Pancreas (tissue), 10 donors: ENCODE measurements around the gene BRSK1. TPM values are rescaled to one million over a fixed set of nuclear protein-coding genes. Genes with fewer than 3 reads are reported as not detected.

Experiments used
- ATAC-seq, 4 donors: fragments of 200-7000 bp; cut with Tn5 transposase; one replicate each; pipeline versions ENCODE4 v1.8.0 to v1.9.1; 2020; ENCODE audit warnings: mild to moderate bottlenecking in 4 of 4, moderate library complexity in 4 of 4
- DNase-seq, 6 donors: peaks; one replicate each; pipeline ENCODE4 v3.0.0-alpha.2; 2020
- FAIRE-seq: peaks from 2 replicates; lab custom pipeline; 2012; peaks lifted over from hg19 to GRCh38; lab: Jason Lieb, UNC
- H3K27ac ChIP-seq, 4 donors: fragments of 200-600 bp; sonication (generic); 1 replicate in 3 of 4; 2 replicates in 1 of 4; pipeline versions ENCODE4 v1.5.0 to v1.8.0; 2020
- H3K27me3 ChIP-seq, 4 donors: fragments of 200-600 bp; one replicate each; pipeline ENCODE4 v1.8.0; 2021
- H3K36me3 ChIP-seq, 3 donors: fragments of 200-600 bp; sonication (generic) in 1 of 3; one replicate each; pipeline versions ENCODE4 v1.5.0 to v1.8.0; 2020 to 2021
- H3K4me1 ChIP-seq, 3 donors: fragments of 200-600 bp; one replicate each; pipeline ENCODE4 v1.8.0; 2021
- H3K4me3 ChIP-seq, 4 donors: fragments of 200-600 bp; sonication (generic) in 2 of 4; one replicate each; pipeline versions ENCODE4 v1.5.0 to v1.8.0; 2020 to 2021
- H3K9me3 ChIP-seq, 4 donors: fragments of 200-600 bp; one replicate each; pipeline ENCODE4 v1.8.0; 2021
- CTCF ChIP-seq, 4 donors: fragments of 200-600 bp; sonication (generic) in 3 of 4; IDR thresholded peaks; one replicate each; pipeline versions ENCODE4 v1.5.0 to v1.8.0; 2021; ENCODE audit warnings: antibody characterized with exemption in 4 of 4
- WGBS, 2 donors: extraction: QIAGEN DNeasy Blood & Tissue Kit; methylation state at CpG; one replicate each; pipeline ENCODE4 v1.1.7; 2013; 5-methylcytosine and 5-hydroxymethylcytosine counted together
- intact Hi-C, 3 donors: fragments of 100-400 bp; cut with DNase I; formaldehyde crosslinking; loops; one replicate each; pipeline versions ENCODE4 v1.11.1 to v1.14.2; 2022
- polyA plus RNA-seq, 2 donors: library from polyadenylated mRNA; stranded (reverse); fragments of 200-250 nt; gene quantifications; one replicate each; pipeline ENCODE4 v1.2.3, GENCODE V29; 2013
- total RNA-seq, 6 donors: library from RNA; stranded (reverse); fragmentation: NEBNext Ultra II Directional in 4 of 6; extraction: Animal tissue kit (Norgen Biotek cat#: 25700) in 4 of 6; gene quantifications; one replicate each; pipeline versions ENCODE4 v1.2.1 to v1.2.4, GENCODE V29; 2021 to 2023
- donor health status: healthy with polysubstance abuse.
- donor health status: DM: no; HTN: no; CAD: no; lungs with moderate emphysema.
- donor health status: DM: no; HTN: no; CAD: no.
- donor health status: control.
- donor health status: control.
- donor health status: Bipolar disorder and iron deficiency.
- donor health status: DM: yes; HTN: yes; CAD: no.
- donor health status: DM: no; HTN: no; CAD: no.
- donor health status: DM: no; HTN: no; CAD: no.
- donor health status: DM: yes; HTN: yes; CAD: no.

BRSK1 gene
- total and polyA plus RNA-seq, 8 donors = 0.46 to 9.2 (median 2.0) TPM

- 87 to 93% methylated on average over 11 to 12 of the region's 12 CpGs for WGBS, 2 donors
- TF ChIP-seq CTCF (IDR thresholded peaks at IDR 0.05) = no peak
- Histone ChIP-seq H3K9me3 (no peaks in the 10 kb centered on the region), H3K4me1 (no peaks in the 10 kb centered on the region), H3K4me3 (no peak overlapping the region), H3K27me3 (no peaks in the 10 kb centered on the region), H3K27ac (no peak overlapping the region), H3K36me3 (no peaks in the 10 kb centered on the region)
- FAIRE-seq = no peak
- intact Hi-C loops = no loop called here
- no peak for ATAC-seq
- peak in 1 of 6 donors; percentile 62 for DNase-seq
Measured at GRCh38 chr19:55265723-55266386, 17.9 kb upstream of the BRSK1 start.

- intact Hi-C loops = no loop called here
- 95 to 98% methylated on average over 3 of the region's 3 CpGs for WGBS, 2 donors
- FAIRE-seq = no peak
- no peaks in the 10 kb centered on the region for H3K27me3 ChIP-seq
- no peak for TF ChIP-seq CTCF (IDR thresholded peaks at IDR 0.05)
- DNase-seq = no peak
- H3K36me3 ChIP-seq = no peaks in the 10 kb centered on the region
- ATAC-seq = no peak
- H3K9me3 ChIP-seq = no peaks in the 10 kb centered on the region
- H3K27ac ChIP-seq = no peak overlapping the region
- H3K4me3 ChIP-seq = no peak overlapping the region
- no peaks in the 10 kb centered on the region for H3K4me1 ChIP-seq
Measured at GRCh38 chr19:55266404-55266803, 17.4 kb upstream of the BRSK1 start.

- no peaks in the 10 kb centered on the region for H3K27me3 ChIP-seq
- H3K9me3 ChIP-seq = no peaks in the 10 kb centered on the region
- no peak overlapping the region for H3K4me3 ChIP-seq
- ATAC-seq (no peak), FAIRE-seq (no peak), DNase-seq (no peak)
- intact Hi-C loops = no loop called here
- no peak overlapping the region for H3K27ac ChIP-seq
- H3K4me1 ChIP-seq = no peaks in the 10 kb centered on the region
- no peaks in the 10 kb centered on the region for H3K36me3 ChIP-seq
- TF ChIP-seq CTCF (IDR thresholded peaks at IDR 0.05) = no peak
- WGBS, 2 donors = 97 to 99% methylated on average over 4 of the region's 4 CpGs
Measured at GRCh38 chr19:55266840-55267239, 17.0 kb upstream of the BRSK1 start.

GRCh38 chr19:55269299-55269698 lies 14.5 kb upstream of the BRSK1 start:
- intact Hi-C loops = no loop called here
- Histone ChIP-seq H3K36me3 (no peaks in the 10 kb centered on the region), H3K9me3 (no peaks in the 10 kb centered on the region), H3K27ac (no peak overlapping the region), H3K27me3 (no peaks in the 10 kb centered on the region), H3K4me1 (no peaks in the 10 kb centered on the region), H3K4me3 (no peak overlapping the region)
- no peak for ATAC-seq
- WGBS, 2 donors = 85 to 91% methylated on average over 8 of the region's 8 CpGs
- no peak for FAIRE-seq
- no peak for DNase-seq
- TF ChIP-seq CTCF (IDR thresholded peaks at IDR 0.05) = no peak

GRCh38 chr19:55270172-55270942 lies 13.4 kb upstream of the BRSK1 start:
- no peak for FAIRE-seq

More at GRCh38 chr19:55270172-55270942, 13.4 kb upstream of the BRSK1 start:
- Histone ChIP-seq H3K9me3 (no peaks in the 10 kb centered on the region), H3K4me1 (no peaks in the 10 kb centered on the region), H3K27ac (no peak overlapping the region), H3K27me3 (no peaks in the 10 kb centered on the region), H3K36me3 (no peaks in the 10 kb centered on the region), H3K4me3 (no peak overlapping the region)
- 91% methylated on average over 25 of the region's 25 CpGs for WGBS, 2 donors
- TF ChIP-seq CTCF (IDR thresholded peaks at IDR 0.05) = no peak
- intact Hi-C loops = no loop called here
- ATAC-seq (no peak), DNase-seq (no peak)
